ENCODE data around the gene WHAMM. TPM values are rescaled to one million over a fixed set of nuclear protein-coding genes. Genes with fewer than 3 reads are reported as not detected.

WHAMM gene
- total RNA-seq, 4 donors from 2014 or later = 8.8 to 12.2 (median 11.8) TPM

- Histone ChIP-seq H3K9me3 (no peaks in the 10 kb centered on the region), H3K4me3 (replicated peaks in 1 of 3) (no peak overlapping the region), H3K4me1 (no peaks in the 10 kb centered on the region), H3K36me3 (peaks cover 0 to 4% of the 10 kb centered on the region in 2 donors), H3K27me3 (no peaks in the 10 kb centered on the region), H3K27ac (no peak overlapping the region)
- no peak for TF ChIP-seq POLR2A (IDR thresholded peaks at IDR 0.05)
- TF ChIP-seq, protein P1, sequence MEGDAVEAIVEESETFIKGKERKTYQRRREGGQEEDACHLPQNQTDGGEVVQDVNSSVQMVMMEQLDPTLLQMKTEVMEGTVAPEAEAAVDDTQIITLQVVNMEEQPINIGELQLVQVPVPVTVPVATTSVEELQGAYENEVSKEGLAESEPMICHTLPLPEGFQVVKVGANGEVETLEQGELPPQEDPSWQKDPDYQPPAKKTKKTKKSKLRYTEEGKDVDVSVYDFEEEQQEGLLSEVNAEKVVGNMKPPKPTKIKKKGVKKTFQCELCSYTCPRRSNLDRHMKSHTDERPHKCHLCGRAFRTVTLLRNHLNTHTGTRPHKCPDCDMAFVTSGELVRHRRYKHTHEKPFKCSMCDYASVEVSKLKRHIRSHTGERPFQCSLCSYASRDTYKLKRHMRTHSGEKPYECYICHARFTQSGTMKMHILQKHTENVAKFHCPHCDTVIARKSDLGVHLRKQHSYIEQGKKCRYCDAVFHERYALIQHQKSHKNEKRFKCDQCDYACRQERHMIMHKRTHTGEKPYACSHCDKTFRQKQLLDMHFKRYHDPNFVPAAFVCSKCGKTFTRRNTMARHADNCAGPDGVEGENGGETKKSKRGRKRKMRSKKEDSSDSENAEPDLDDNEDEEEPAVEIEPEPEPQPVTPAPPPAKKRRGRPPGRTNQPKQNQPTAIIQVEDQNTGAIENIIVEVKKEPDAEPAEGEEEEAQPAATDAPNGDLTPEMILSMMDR (IDR thresholded peaks at IDR 0.05) = no peak
- 62 to 78% methylated on average over 7 of the region's 7 CpGs for WGBS, 2 donors
- intact Hi-C loops (cut with DNase I) = no loop called here
- no peak for DNase-seq
Observed at GRCh38 chr15:82870727-82871320, 61.4 kb downstream of the WHAMM start.

DNA sequence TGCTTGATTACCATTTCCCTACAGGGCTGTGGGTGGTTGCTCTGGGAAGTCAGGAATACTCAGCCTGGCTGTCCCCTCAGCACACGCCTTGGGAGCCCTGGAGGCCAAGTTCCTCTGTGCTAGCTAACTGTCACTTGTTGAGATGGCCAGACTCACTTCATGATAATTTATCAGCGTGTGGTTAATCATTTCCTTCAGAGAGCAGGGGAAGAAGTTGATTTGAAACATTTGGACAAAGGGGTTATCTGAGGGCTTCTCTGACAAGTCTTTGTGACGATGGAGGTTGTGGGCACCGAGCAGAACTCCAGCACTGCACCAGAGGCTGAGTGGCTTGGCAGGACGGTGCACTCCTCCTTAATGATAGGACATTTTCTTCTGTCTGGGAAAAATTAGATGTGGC lies 61.9 kb downstream of the WHAMM start:
- peaks cover 0 to 4% of the 10 kb centered on the region in 2 donors for H3K36me3 ChIP-seq
- intact Hi-C loops (cut with DNase I) = no loop called here
- no peak overlapping the region for H3K4me3 ChIP-seq (replicated peaks in 1 of 3)
- no peaks in the 10 kb centered on the region for H3K4me1 ChIP-seq
- TF ChIP-seq, protein P1 (IDR thresholded peaks at IDR 0.05) = no peak
- no peak for TF ChIP-seq POLR2A (IDR thresholded peaks at IDR 0.05)
- no peaks in the 10 kb centered on the region for H3K27me3 ChIP-seq
- DNase-seq = no peak
- H3K9me3 ChIP-seq = no peaks in the 10 kb centered on the region
- WGBS, 2 donors = 74 to 83% methylated on average over 5 of the region's 5 CpGs
- H3K27ac ChIP-seq = no peak overlapping the region

DNA sequence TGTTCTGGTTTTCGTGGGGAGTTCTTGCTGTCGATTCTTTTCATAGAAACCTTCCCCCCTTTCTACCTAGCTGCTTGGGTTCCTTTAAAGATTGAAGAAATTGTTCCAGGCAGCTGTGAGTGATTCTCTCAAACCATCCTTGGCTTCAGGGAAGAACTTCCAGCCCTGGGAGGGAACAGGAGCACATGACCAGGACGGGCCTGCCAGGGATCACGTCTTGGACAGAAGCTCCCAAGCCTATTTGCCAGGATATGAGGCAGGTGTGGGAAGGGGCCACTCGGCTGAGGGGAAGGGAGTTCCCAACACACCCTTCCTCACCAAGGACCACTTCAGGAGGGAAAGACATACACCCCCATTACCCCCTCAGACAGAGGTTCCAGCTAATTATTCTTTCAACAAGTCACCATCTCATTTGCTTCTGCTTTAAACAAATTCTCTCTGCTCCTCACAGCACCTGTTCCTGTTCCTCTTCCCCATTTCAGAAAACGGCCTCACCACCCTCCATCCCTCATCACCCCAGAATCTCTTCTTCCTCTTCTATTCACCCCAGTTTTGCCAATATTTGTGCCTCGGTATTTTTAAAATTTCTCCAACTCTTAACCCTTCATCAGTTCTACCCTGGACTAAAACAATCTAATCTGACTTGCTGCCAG lies 62.5 kb downstream of the WHAMM start:
- H3K9me3 ChIP-seq = no peaks in the 10 kb centered on the region
- H3K27me3 ChIP-seq = no peaks in the 10 kb centered on the region
- H3K36me3 ChIP-seq = peaks cover 0 to 4% of the 10 kb centered on the region in 2 donors
- H3K4me1 ChIP-seq = no peaks in the 10 kb centered on the region
- no peak for DNase-seq
- H3K4me3 ChIP-seq (replicated peaks in 1 of 3) = no peak overlapping the region
- no peak overlapping the region for H3K27ac ChIP-seq
- WGBS, 2 donors = 89 to 91% methylated on average over 7 of the region's 7 CpGs
- TF ChIP-seq, protein P1 (IDR thresholded peaks at IDR 0.05) = no peak
- no peak for TF ChIP-seq POLR2A (IDR thresholded peaks at IDR 0.05)
- intact Hi-C loops (cut with DNase I) = no loop called here

DNA sequence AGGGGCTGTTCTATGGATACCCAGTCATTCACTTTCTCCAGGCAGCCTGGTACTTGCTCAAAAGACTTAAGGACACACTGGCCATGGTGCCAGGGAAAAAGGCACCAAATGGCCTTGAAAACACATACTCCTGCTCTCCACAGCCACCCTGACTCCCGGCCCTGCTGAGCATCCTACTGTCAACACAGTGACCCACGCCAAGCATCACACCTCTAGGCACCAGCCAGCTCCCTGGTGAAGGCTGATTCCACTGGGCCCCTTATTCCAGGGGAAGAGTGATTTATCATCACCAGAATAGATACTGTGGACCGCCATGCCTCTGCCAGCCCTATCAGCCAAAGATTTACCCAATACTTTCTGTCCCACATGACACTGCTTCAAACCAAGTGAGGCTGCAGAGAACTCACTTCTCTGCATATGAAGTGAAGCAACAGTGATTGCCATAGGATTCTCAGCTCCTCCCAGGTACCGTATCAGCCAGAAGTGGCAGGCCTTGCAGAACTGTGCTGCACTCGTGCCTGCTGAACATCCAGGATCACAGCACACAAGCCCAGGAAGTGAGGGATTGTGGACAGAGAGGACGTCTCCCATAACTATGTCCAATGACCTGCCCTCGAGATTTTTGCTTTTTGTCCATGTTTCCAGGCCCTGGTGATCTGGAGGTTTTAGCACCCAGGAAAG lies 63.7 kb downstream of the WHAMM start:
- no peaks in the 10 kb centered on the region for H3K9me3 ChIP-seq
- H3K27ac ChIP-seq = no peak overlapping the region
- H3K4me1 ChIP-seq = no peaks in the 10 kb centered on the region
- peaks cover 0 to 4% of the 10 kb centered on the region in 2 donors for H3K36me3 ChIP-seq
- intact Hi-C loops (cut with DNase I) = no loop called here
- no peaks in the 10 kb centered on the region for H3K27me3 ChIP-seq
- H3K4me3 ChIP-seq (replicated peaks in 1 of 3) = no peak overlapping the region
- TF ChIP-seq POLR2A (IDR thresholded peaks at IDR 0.05) = no peak
- TF ChIP-seq, protein P1 (IDR thresholded peaks at IDR 0.05) = no peak
- WGBS, 2 donors = 77 to 98% methylated on average over 7 of the region's 7 CpGs
- DNase-seq = no peak

DNA sequence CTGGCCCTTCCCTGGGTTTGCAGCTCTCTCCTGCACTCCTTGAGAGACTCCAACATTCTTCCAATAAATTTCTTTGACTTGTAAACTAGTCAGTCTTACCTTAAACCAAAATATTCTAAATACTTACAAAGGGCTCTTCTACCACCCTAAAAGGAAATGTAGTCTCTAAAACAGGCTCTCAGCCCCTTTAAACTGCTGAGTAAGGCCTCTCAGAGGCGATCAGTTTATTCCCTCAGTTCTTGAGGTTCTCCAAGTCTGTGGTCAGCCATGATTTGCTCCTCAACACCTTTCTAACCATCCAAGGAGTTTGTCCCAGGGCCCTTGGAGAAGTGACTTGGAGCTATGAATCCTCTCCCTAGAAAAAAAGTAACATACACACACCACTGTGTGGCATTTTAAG lies 64.8 kb downstream of the WHAMM start:
- Histone ChIP-seq H3K4me1 (peaks cover 0 to 7% of the 10 kb centered on the region in 2 donors), H3K27ac (no peak overlapping the region), H3K4me3 (replicated peaks in 1 of 3) (no peak overlapping the region), H3K36me3 (peaks cover 0 to 4% of the 10 kb centered on the region in 2 donors), H3K27me3 (no peaks in the 10 kb centered on the region), H3K9me3 (no peaks in the 10 kb centered on the region)
- intact Hi-C loops (cut with DNase I) = no loop called here
- no peak for DNase-seq
- TF ChIP-seq POLR2A (IDR thresholded peaks at IDR 0.05) = no peak
- TF ChIP-seq, protein P1 (IDR thresholded peaks at IDR 0.05) = no peak
- 50 to 74% methylated on average over 1 of the region's 1 CpG for WGBS, 2 donors
